MM.1S (cell line): Measurements from ENCODE around the gene SOX11.

Source experiments
- DNase-seq: peaks from one replicate; pipeline ENCODE4 v3.0.0-alpha.2; 2015
- H2AFZ ChIP-seq: fragments of 300-600 bp; sonication (generic); 2 replicates; pipeline ENCODE4 v1.6.0; 2016; ENCODE audit warnings: antibody characterized with exemption, low read length
- H3F3A ChIP-seq: fragments of 300-600 bp; sonication (generic); 2 replicates; pipeline ENCODE4 v1.6.1; 2016; ENCODE audit warnings: mild to moderate bottlenecking, antibody characterized with exemption, low read length, moderate library complexity, mixed read lengths; ENCODE audit not compliant: insufficient read depth
- H3K27ac ChIP-seq: fragments of 300-600 bp; sonication (generic); 2 replicates; pipeline ENCODE4 v1.5.1; 2016; ENCODE audit warnings: mild to moderate bottlenecking, low read length
- H3K27me3 ChIP-seq: fragments of 300-600 bp; sonication (generic); replicated peaks from 2 replicates; pipeline ENCODE4 v1.6.0; 2016; ENCODE audit warnings: low read length; ENCODE audit not compliant: insufficient read depth
- H3K36me3 ChIP-seq: fragments of 300-600 bp; sonication (generic); replicated peaks from 2 replicates; pipeline ENCODE4 v1.6.1; 2016; ENCODE audit warnings: mild to moderate bottlenecking, low read length, mixed read lengths; ENCODE audit not compliant: insufficient read depth
- H3K4me1 ChIP-seq: fragments of 300-600 bp; sonication (generic); 2 replicates; pipeline ENCODE4 v1.6.1; 2016; ENCODE audit warnings: low read length, mixed read lengths
- H3K4me2 ChIP-seq: fragments of 300-600 bp; sonication (generic); 2 replicates; pipeline ENCODE4 v1.6.0; 2016; ENCODE audit warnings: low read depth, low read length
- H3K4me3 ChIP-seq: fragments of 300-600 bp; sonication (generic); 2 replicates; pipeline ENCODE4 v1.5.1; 2016; ENCODE audit warnings: low read length, mixed read lengths
- H3K79me2 ChIP-seq: fragments of 300-600 bp; sonication (generic); 2 replicates; pipeline ENCODE4 v1.6.1; 2016; ENCODE audit warnings: mixed run types, low read length, mixed read lengths
- H3K9ac ChIP-seq: fragments of 300-600 bp; sonication (generic); 2 replicates; pipeline ENCODE4 v1.6.1; 2016; ENCODE audit warnings: low read length, mixed read lengths
- H3K9me2 ChIP-seq: fragments of 300-600 bp; sonication (generic); replicated peaks from 2 replicates; pipeline ENCODE4 v1.6.1; 2016; ENCODE audit warnings: mild to moderate bottlenecking, low read length, mixed read lengths; ENCODE audit not compliant: insufficient read depth
- H3K9me3 ChIP-seq: fragments of 300-600 bp; sonication (generic); replicated peaks from 2 replicates; pipeline ENCODE4 v1.6.1; 2016; ENCODE audit warnings: mild to moderate bottlenecking, low read length, mixed read lengths; ENCODE audit not compliant: insufficient read depth
- H4K20me1 ChIP-seq: fragments of 300-600 bp; sonication (generic); 2 replicates; pipeline ENCODE4 v1.6.1; 2016; ENCODE audit warnings: mild to moderate bottlenecking, low read length, moderate library complexity, mixed read lengths; ENCODE audit not compliant: insufficient read depth
- CTCF ChIP-seq: fragments of 300-600 bp; sonication (generic); IDR thresholded peaks from 2 replicates; pipeline ENCODE4 v1.5.1; 2016; ENCODE audit warnings: antibody characterized with exemption, low read length, mixed read lengths
- EZH2 ChIP-seq: fragments of 300-600 bp; sonication (generic); optimal IDR thresholded peaks from 2 replicates; pipeline ENCODE3; 2017; ENCODE audit warnings: low read depth, mild to moderate bottlenecking, antibody characterized with exemption, low read length, mixed read lengths
- EZH2phosphoT487 ChIP-seq: fragments of 300-600 bp; sonication (generic); IDR thresholded peaks from 2 replicates; pipeline ENCODE4 v1.6.1; 2018; ENCODE audit warnings: antibody characterized with exemption, low read length

Gene SOX11

DNA sequence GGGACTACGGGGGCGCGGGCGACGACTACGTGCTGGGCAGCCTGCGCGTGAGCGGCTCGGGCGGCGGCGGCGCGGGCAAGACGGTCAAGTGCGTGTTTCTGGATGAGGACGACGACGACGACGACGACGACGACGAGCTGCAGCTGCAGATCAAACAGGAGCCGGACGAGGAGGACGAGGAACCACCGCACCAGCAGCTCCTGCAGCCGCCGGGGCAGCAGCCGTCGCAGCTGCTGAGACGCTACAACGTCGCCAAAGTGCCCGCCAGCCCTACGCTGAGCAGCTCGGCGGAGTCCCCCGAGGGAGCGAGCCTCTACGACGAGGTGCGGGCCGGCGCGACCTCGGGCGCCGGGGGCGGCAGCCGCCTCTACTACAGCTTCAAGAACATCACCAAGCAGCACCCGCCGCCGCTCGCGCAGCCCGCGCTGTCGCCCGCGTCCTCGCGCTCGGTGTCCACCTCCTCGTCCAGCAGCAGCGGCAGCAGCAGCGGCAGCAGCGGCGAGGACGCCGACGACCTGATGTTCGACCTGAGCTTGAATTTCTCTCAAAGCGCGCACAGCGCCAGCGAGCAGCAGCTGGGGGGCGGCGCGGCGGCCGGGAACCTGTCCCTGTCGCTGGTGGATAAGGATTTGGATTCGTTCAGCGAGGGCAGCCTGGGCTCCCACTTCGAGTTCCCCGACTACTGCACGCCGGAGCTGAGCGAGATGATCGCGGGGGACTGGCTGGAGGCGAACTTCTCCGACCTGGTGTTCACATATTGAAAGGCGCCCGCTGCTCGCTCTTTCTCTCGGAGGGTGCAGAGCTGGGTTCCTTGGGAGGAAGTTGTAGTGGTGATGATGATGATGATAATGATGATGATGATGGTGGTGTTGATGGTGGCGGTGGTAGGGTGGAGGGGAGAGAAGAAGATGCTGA, 1.4 kb downstream of the SOX11 start:
- peaks cover 2% of the 10 kb centered on the region; the same call in 1 of the 2 replicates for H3K79me2 ChIP-seq

GRCh38 chr2:5694306-5694705, 2.1 kb downstream of the SOX11 start:
- peaks cover 8% of the 10 kb centered on the region; the same call in 1 of the 2 replicates for H3K79me2 ChIP-seq
- no peaks in the 10 kb centered on the region for H4K20me1 ChIP-seq
- no peaks in the 10 kb centered on the region for H3K9me2 ChIP-seq
- H2AFZ ChIP-seq: no peak overlapping the region
- peaks cover 23% of the 10 kb centered on the region for H3F3A ChIP-seq
- no peaks in the 10 kb centered on the region for H3K9me3 ChIP-seq
- TF ChIP-seq EZH2phosphoT487 (no peak), CTCF (no peak), EZH2 (no peak)
- H3K4me2 ChIP-seq: peak overlapping the region; percentile 51; the same call in 1 of the 2 replicates
- no peak overlapping the region; the same call in 1 of the 2 replicates for H3K9ac ChIP-seq
- DNase-seq: no peak
- H3K4me3 ChIP-seq: no peak overlapping the region
- H3K27me3 ChIP-seq: no peaks in the 10 kb centered on the region
- no peak overlapping the region for H3K27ac ChIP-seq
- H3K36me3 ChIP-seq: no peaks in the 10 kb centered on the region
- peaks cover 4% of the 10 kb centered on the region; the same call in 1 of the 2 replicates for H3K4me1 ChIP-seq

More for the DNA sequence above, 1.4 kb downstream of the SOX11 start:
- no peaks in the 10 kb centered on the region for H3K9me3 ChIP-seq
- TF ChIP-seq CTCF (no peak), EZH2 (no peak), EZH2phosphoT487 (no peak)
- H3K4me1 ChIP-seq: no peaks in the 10 kb centered on the region
- H2AFZ ChIP-seq: no peak overlapping the region
- H3F3A ChIP-seq: peaks cover 23% of the 10 kb centered on the region
- no peaks in the 10 kb centered on the region for H4K20me1 ChIP-seq
- H3K27me3 ChIP-seq: no peaks in the 10 kb centered on the region
- no peak for DNase-seq
- no peaks in the 10 kb centered on the region for H3K36me3 ChIP-seq
- no peaks in the 10 kb centered on the region for H3K9me2 ChIP-seq
- H3K4me3 ChIP-seq: no peak overlapping the region
- no peak overlapping the region for H3K27ac ChIP-seq
- no peak overlapping the region for H3K9ac ChIP-seq
- H3K4me2 ChIP-seq: peak overlapping the region; percentile 51; the same call in 1 of the 2 replicates

GRCh38 chr2:5695654-5696403, 3.6 kb downstream of the SOX11 start:
- no peaks in the 10 kb centered on the region for H4K20me1 ChIP-seq
- H3K79me2 ChIP-seq: peaks cover 8% of the 10 kb centered on the region; the same call in 1 of the 2 replicates
- peak overlapping the region; percentile 51 for H3K4me2 ChIP-seq
- H3K9me3 ChIP-seq: no peaks in the 10 kb centered on the region
- no peaks in the 10 kb centered on the region for H3K36me3 ChIP-seq
- peak; percentile 76 for DNase-seq
- H3K4me3 ChIP-seq: peak overlapping the region; percentile 72
- peaks cover 5% of the 10 kb centered on the region; the same call in 1 of the 2 replicates for H3K4me1 ChIP-seq
- no peaks in the 10 kb centered on the region for H3K9me2 ChIP-seq
- no peak for TF ChIP-seq EZH2
- TF ChIP-seq CTCF: no peak
- TF ChIP-seq EZH2phosphoT487: no peak
- H3F3A ChIP-seq: peaks cover 35% of the 10 kb centered on the region
- peak overlapping the region; percentile 93 for H3K9ac ChIP-seq
- peak overlapping the region; percentile 74; the same call in 1 of the 2 replicates for H2AFZ ChIP-seq
- peak overlapping the region; percentile 98 for H3K27ac ChIP-seq
- no peaks in the 10 kb centered on the region for H3K27me3 ChIP-seq
